Smooth muscle cell (in vitro differentiated cells): ENCODE results near the gene HECTD4. TPM values are rescaled to one million over a fixed set of nuclear protein-coding genes. Genes with fewer than 3 reads are reported as not detected.
"Not testable (repeated sequence)": the region's sequence is repeated elsewhere in the genome, so short reads cannot be mapped to it uniquely, and the experiment has no call there.

ENCODE experiments used
- DNase-seq: peaks from one replicate; lab custom pipeline; 2025; ENCODE audit not compliant: unreplicated experiment; lab: John Stamatoyannopoulos, UW
- H2AFZ ChIP-seq: fragments of 200-600 bp; sonication (generic); 2 replicates; pipeline ENCODE4 v1.6.0; 2016; ENCODE audit warnings: antibody characterized with exemption, low read depth, mild to moderate bottlenecking
- H3F3A ChIP-seq: fragments of 200-600 bp; sonication (generic); 2 replicates; pipeline ENCODE4 v1.6.0; 2017; ENCODE audit warnings: antibody characterized with exemption, low read depth
- H3K27ac ChIP-seq: fragments of 200-600 bp; sonication (generic); 2 replicates; pipeline ENCODE4 v1.5.1; 2016; ENCODE audit warnings: low read depth, mild to moderate bottlenecking
- H3K27me3 ChIP-seq: fragments of 200-600 bp; sonication (generic); 2 replicates; pipeline ENCODE4 v1.6.1; 2016; ENCODE audit warnings: low read depth, mild to moderate bottlenecking
- H3K36me3 ChIP-seq: fragments of 200-600 bp; sonication (generic); 2 replicates; pipeline ENCODE4 v1.5.1; 2016; ENCODE audit warnings: low read depth
- H3K4me1 ChIP-seq: fragments of 200-600 bp; sonication (generic); 2 replicates; pipeline ENCODE4 v1.5.1; 2016; ENCODE audit warnings: low read depth
- H3K4me2 ChIP-seq: fragments of 200-600 bp; sonication (generic); 2 replicates; pipeline ENCODE4 v1.6.0; 2016; ENCODE audit warnings: mild to moderate bottlenecking
- H3K4me3 ChIP-seq: fragments of 200-600 bp; sonication (generic); 2 replicates; pipeline ENCODE4 v1.5.1; 2016; ENCODE audit warnings: mild to moderate bottlenecking
- H3K79me2 ChIP-seq: fragments of 200-600 bp; sonication (generic); 2 replicates; pipeline ENCODE4 v1.6.0; 2016; ENCODE audit warnings: low read depth, mild to moderate bottlenecking
- H3K9ac ChIP-seq: fragments of 200-600 bp; sonication (generic); 2 replicates; pipeline ENCODE4 v1.6.0; 2016; ENCODE audit warnings: low read depth
- H3K9me3 ChIP-seq: fragments of 200-600 bp; sonication (generic); replicated peaks from 2 replicates; pipeline ENCODE4 v1.5.1; 2016; ENCODE audit warnings: low read depth
- H4K20me1 ChIP-seq: fragments of 200-600 bp; sonication (generic); 2 replicates; pipeline ENCODE4 v1.6.0; 2016; ENCODE audit warnings: low read depth
- WGBS: methylation state at CpG from one replicate; pipeline ENCODE4 v1.1.7; 2016; ENCODE audit warnings: low lambda C conversion rate; 5-methylcytosine and 5-hydroxymethylcytosine counted together
- polyA plus RNA-seq: library from polyadenylated mRNA; unstranded; fragments of >200 nt; fragmentation: Nextera tagmentation; extraction: Ambion mirVana; gene quantifications from 2 replicates; pipeline ENCODE4 v1.2.1, GENCODE V29; 2016
- total RNA-seq: library from RNA; depleted of rRNA; stranded (reverse); fragments of >200 nt; gene quantifications from 2 replicates; pipeline ENCODE4 v1.2.3, GENCODE V29; 2014
- TF ChIP-seq, protein P1 (sequence below): fragments of 200-600 bp; sonication (generic); IDR thresholded peaks from 2 replicates; pipeline ENCODE4 v1.5.1; 2017; ENCODE audit warnings: borderline replicate concordance, mild to moderate bottlenecking, antibody characterized with exemption; ENCODE audit not compliant: insufficient read depth, poor library complexity, severe bottlenecking

HECTD4 gene
- total and polyA plus RNA-seq, 2 experiments from 2014 or later, result 6.6 to 16.9 TPM

DNA sequence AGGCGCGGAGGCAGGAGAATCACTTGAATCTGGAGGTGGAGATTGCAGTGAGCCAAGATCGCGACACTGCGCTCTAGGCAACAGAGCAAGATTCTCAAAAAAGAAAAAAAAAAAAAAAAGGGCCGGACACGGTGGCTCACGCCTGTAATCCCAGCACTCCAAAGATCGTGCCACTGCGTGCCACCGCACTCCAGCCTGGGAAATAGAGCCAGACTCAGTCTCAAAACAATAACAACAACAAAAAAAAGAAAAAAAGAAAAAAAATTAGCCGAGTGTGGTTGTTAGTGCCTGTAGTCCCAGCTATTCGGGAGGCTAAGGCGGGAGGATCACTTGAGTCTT, 27.6 kb upstream of the HECTD4 start:
- Histone ChIP-seq H3K36me3 (peaks cover 9% of the 10 kb centered on the region), H3K9me3 (no peaks in the 10 kb centered on the region), H3K27ac (no peak overlapping the region), H4K20me1 (peaks cover 34% of the 10 kb centered on the region), H3K9ac (no peak overlapping the region), H3K4me2 (no peak overlapping the region), H3F3A (peaks cover 26% of the 10 kb centered on the region), H3K79me2 (peaks cover 24% of the 10 kb centered on the region), H3K27me3 (no peaks in the 10 kb centered on the region), H3K4me1 (peaks cover 14% of the 10 kb centered on the region), H3K4me3 (peak overlapping the region; percentile 87), H2AFZ (peak overlapping the region; percentile 74)
- DNase-seq, result no peak
- WGBS, result 93% methylated on average over 14 of the region's 14 CpGs
- TF ChIP-seq, protein P1, sequence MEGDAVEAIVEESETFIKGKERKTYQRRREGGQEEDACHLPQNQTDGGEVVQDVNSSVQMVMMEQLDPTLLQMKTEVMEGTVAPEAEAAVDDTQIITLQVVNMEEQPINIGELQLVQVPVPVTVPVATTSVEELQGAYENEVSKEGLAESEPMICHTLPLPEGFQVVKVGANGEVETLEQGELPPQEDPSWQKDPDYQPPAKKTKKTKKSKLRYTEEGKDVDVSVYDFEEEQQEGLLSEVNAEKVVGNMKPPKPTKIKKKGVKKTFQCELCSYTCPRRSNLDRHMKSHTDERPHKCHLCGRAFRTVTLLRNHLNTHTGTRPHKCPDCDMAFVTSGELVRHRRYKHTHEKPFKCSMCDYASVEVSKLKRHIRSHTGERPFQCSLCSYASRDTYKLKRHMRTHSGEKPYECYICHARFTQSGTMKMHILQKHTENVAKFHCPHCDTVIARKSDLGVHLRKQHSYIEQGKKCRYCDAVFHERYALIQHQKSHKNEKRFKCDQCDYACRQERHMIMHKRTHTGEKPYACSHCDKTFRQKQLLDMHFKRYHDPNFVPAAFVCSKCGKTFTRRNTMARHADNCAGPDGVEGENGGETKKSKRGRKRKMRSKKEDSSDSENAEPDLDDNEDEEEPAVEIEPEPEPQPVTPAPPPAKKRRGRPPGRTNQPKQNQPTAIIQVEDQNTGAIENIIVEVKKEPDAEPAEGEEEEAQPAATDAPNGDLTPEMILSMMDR, result no peak

DNA sequence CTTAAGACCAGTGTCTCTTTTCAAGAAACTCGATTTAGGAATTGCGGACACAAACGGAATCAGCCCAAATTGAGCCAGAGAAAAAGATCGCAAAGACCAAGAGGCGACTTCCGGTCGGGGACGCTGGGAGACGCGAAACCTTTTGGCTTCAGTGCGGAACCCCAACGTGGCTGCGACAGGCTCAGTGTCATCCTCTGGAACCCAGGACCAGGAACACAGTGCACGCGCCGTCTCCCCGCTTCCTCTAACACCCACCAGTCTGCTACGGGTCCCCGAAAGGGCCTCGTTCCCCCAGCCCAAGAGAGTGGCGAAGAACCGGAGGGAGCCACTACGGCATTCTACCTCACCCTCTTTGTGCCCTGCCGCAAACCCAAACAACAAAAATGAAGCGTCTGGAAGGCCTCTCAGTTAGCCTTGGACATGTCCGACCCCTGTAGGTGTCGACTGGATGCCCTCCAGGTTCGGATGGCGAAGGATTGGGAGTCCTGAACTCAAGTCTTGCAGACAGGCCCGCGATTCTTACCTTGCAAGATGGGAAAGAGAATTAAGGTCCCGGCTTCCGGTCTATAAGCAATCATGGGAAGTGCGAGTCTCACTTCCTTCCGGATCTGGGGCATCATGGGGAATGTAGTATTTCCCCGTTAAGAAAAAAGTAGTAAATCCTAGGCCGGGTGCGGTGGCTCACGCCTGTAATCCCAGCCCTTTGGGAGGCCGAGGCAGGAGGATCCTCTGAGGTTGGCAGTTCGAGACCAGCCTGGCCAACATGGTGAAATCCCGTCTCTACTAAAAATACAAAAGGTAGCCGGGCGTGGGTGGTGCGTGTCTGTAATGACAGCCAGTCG, 27.1 kb upstream of the HECTD4 start, which contains the start of gene RPL6:
RPL6 (minus strand) TSS at position 542 of the 842 bp plus-strand sequence. CDS start 949 bp downstream, outside the sequence.
- Histone ChIP-seq H3K9me3 (no peaks in the 10 kb centered on the region), H3K4me3 (peak within 1 kb of the TSS; percentile 87), H3K36me3 (peaks cover 9% of the 10 kb centered on the region), H3K79me2 (peaks cover 24% of the 10 kb centered on the region), H3F3A (peaks cover 32% of the 10 kb centered on the region), H3K27me3 (no peaks in the 10 kb centered on the region), H3K9ac (peak within 1 kb of the TSS; percentile 86), H2AFZ (peak within 1 kb of the TSS; percentile 74), H3K27ac (peak within 1 kb of the TSS; percentile 81), H3K4me2 (peak within 1 kb of the TSS; percentile 98), H4K20me1 (peaks cover 39% of the 10 kb centered on the region), H3K4me1 (peaks cover 14% of the 10 kb centered on the region)
- DNase-seq, result peak; percentile 51
- TF ChIP-seq, protein P1, result no peak
- 12% methylated on average over 46 of the region's 46 CpGs for WGBS

- peak overlapping the region; percentile 98 for H3K4me2 ChIP-seq
- H4K20me1 ChIP-seq, result peaks cover 39% of the 10 kb centered on the region
- no peaks in the 10 kb centered on the region for H3K9me3 ChIP-seq
- H3K79me2 ChIP-seq, result peaks cover 24% of the 10 kb centered on the region
- H3K27me3 ChIP-seq, result no peaks in the 10 kb centered on the region
- peak overlapping the region; percentile 74 for H2AFZ ChIP-seq
- H3K36me3 ChIP-seq, result peaks cover 9% of the 10 kb centered on the region
- H3K27ac ChIP-seq, result peak overlapping the region; percentile 81
- no peak for DNase-seq
- peaks cover 34% of the 10 kb centered on the region for H3F3A ChIP-seq
- TF ChIP-seq, protein P1, result no peak
- peak overlapping the region; percentile 86 for H3K9ac ChIP-seq
- peaks cover 14% of the 10 kb centered on the region for H3K4me1 ChIP-seq
- peak overlapping the region; percentile 87 for H3K4me3 ChIP-seq
- WGBS, result 11% methylated on average over 5 of the region's 5 CpGs
These were observed 26.4 kb upstream of the HECTD4 start for GRCh38 chr12:112408621-112409020.

- not testable (repeated sequence) for H3K9me3 ChIP-seq, H3K36me3 ChIP-seq, H2AFZ ChIP-seq, H3K27me3 ChIP-seq, DNase-seq
- peaks cover 34% of the 10 kb centered on the region for H3F3A ChIP-seq
- peaks cover 24% of the 10 kb centered on the region for H3K79me2 ChIP-seq
- peaks cover 14% of the 10 kb centered on the region for H3K4me1 ChIP-seq
- peak overlapping the region; percentile 98 for H3K4me2 ChIP-seq
- 79% methylated on average over 6 of the region's 6 CpGs for WGBS
- H3K9ac ChIP-seq, result peak overlapping the region; percentile 4
- H4K20me1 ChIP-seq, result peaks cover 39% of the 10 kb centered on the region
- H3K4me3 ChIP-seq, result peak overlapping the region; percentile 87
- peak overlapping the region; percentile 81 for H3K27ac ChIP-seq
These were observed 25.5 kb upstream of the HECTD4 start for GRCh38 chr12:112407683-112408082.
